ENCODE results near the gene PDZD8. TPM values are rescaled to one million over a fixed set of nuclear protein-coding genes. Genes with fewer than 3 reads are reported as not detected.
"Not testable (repeated sequence)": the region's sequence is repeated elsewhere in the genome, so short reads cannot be mapped to it uniquely, and the experiment has no call there.

PDZD8 gene
- total RNA-seq, 8 experiments from 2014 or later = 10.0 to 62.1 (median 18.3) TPM

DNA sequence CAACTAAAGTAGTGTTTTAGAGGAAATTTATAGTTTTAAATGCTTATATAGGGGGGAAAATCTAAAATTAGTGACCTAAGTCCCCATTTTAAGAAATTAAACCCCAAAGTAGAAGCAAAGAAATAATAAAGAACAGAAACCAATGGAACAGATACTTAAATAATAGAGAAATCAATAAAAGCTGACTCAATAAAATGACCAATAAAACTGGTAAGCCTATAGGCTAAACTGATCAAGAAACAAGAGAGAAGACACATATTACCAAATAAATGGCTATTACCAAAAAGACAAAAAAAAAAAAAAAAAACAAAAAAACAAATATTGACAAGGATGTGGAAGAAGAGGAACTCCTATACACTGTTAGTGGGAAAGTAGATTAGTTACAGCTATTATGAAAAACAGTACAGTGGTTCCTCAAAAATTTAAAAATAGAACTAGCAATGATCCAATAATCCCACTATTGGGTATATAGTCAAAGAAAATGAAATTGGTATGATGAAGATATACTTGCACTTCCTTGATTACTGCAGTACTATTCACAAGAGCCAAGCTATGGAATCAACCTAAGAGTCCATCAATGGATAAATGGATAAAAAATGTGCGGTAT, 81.1 kb downstream of the PDZD8 start:
- no peak overlapping the region for H3K27ac ChIP-seq
- H3K4me1 ChIP-seq (replicated peaks in 1 of 2) = no peaks in the 10 kb centered on the region
- WGBS, 10 experiments = 80 to 100% (median 100%) methylated on average over 1 of the region's 1 CpG; no CpG with 5 or more reads in 1 of the 10 experiments
- H3K4me3 ChIP-seq = no peak overlapping the region
- no peak for ATAC-seq (replicated peaks in 6 of 8)
- in situ Hi-C loops (cut with MboI; ENCODE audit: low pct_unique_long_range_greater_than_20kb in 2 of 9, low sequenced_read_pairs in 9 of 9, unreplicated experiment in 9 of 9) = no loop called here

DNA sequence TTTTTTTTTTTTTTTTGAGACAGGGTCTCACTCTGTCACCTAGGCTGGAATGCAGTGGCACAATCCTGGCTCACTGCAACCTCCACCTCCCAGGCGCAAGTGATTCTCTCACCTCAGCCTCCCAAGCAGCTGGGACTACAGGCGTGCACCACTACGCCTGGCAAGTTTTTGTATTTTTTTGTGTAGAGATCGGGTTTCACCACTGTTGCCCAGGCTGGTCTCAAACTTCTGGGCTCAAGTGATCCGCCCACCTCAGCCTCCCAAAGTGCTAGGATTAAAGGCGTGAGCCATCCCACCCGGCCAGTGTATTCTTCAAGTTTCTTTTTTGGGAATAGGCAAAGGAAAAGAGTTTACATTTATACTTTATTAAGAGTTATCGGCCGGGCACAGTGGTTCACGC, 84.4 kb downstream of the PDZD8 start:
- in situ Hi-C loops (cut with MboI; ENCODE audit: low pct_unique_long_range_greater_than_20kb in 2 of 9, low sequenced_read_pairs in 9 of 9, unreplicated experiment in 9 of 9); H3K4me3 ChIP-seq; H3K27ac ChIP-seq; H3K4me1 ChIP-seq (replicated peaks in 1 of 2); ATAC-seq (replicated peaks in 6 of 8): not testable (repeated sequence)
- 94 to 100% (median 97%) methylated on average over 1 to 7 of the region's 10 CpGs; no CpG with 5 or more reads in 3 of the 10 experiments for WGBS, 10 experiments

- 90 to 100% (median 97%) methylated on average over 3 to 10 of the region's 12 CpGs; no CpG with 5 or more reads in 2 of the 10 experiments for WGBS, 10 experiments
- Histone ChIP-seq H3K27ac (no peak overlapping the region), H3K4me1 (replicated peaks in 1 of 2) (no peaks in the 10 kb centered on the region), H3K4me3 (no peak overlapping the region)
- in situ Hi-C loops (cut with MboI; ENCODE audit: low pct_unique_long_range_greater_than_20kb in 2 of 9, low sequenced_read_pairs in 9 of 9, unreplicated experiment in 9 of 9) = no loop called here
- no peak for ATAC-seq (replicated peaks in 6 of 8)
Measured at GRCh38 chr10:117284716-117285494, 90.3 kb downstream of the PDZD8 start.

DNA sequence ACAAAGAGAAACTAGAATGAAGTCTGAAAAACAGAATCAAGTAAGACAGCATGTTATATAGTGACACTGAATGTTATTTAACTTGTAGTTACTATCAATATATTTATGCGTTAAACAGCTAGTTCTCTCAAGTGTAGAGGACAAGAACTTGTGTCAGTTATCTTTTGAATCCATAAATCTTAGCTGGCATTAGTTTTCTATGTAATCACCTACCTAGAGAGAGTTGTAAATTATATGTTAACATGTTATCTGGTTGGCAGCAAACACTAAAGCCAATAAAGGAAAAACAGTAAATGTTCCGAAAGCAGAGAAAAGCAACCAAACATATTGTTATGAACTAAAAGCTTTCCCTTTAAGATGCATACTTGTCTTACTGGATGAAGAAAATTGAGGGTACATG, 97.6 kb downstream of the PDZD8 start:
- 89 to 100% (median 96%) methylated on average over 2 of the region's 2 CpGs; no CpG with 5 or more reads in 1 of the 10 experiments for WGBS, 10 experiments
- H3K4me3 ChIP-seq = no peak overlapping the region
- in situ Hi-C loops (cut with MboI; ENCODE audit: low pct_unique_long_range_greater_than_20kb in 2 of 9, low sequenced_read_pairs in 9 of 9, unreplicated experiment in 9 of 9) = no loop called here
- H3K4me1 ChIP-seq (replicated peaks in 1 of 2) = no peaks in the 10 kb centered on the region
- ATAC-seq (replicated peaks in 6 of 8) = no peak
- H3K27ac ChIP-seq = no peak overlapping the region

GRCh38 chr10:117275121-117275520, 100.1 kb downstream of the PDZD8 start:
- in situ Hi-C loops (cut with MboI; ENCODE audit: low pct_unique_long_range_greater_than_20kb in 2 of 9, low sequenced_read_pairs in 9 of 9, unreplicated experiment in 9 of 9) = no loop called here
- no peak for ATAC-seq (replicated peaks in 6 of 8)
- WGBS, 10 experiments = 76 to 100% (median 87%) methylated on average over 1 to 3 of the region's 3 CpGs; no CpG with 5 or more reads in 2 of the 10 experiments
- H3K4me1 ChIP-seq (replicated peaks in 1 of 2) = no peaks in the 10 kb centered on the region
- H3K27ac ChIP-seq = no peak overlapping the region
- no peak overlapping the region for H3K4me3 ChIP-seq

GRCh38 chr10:117274509-117274908, 100.7 kb downstream of the PDZD8 start:
- H3K4me1 ChIP-seq (replicated peaks in 1 of 2) = no peaks in the 10 kb centered on the region
- no peak for ATAC-seq (replicated peaks in 6 of 8)
- in situ Hi-C loops (cut with MboI; ENCODE audit: low pct_unique_long_range_greater_than_20kb in 2 of 9, low sequenced_read_pairs in 9 of 9, unreplicated experiment in 9 of 9) = no loop called here
- H3K4me3 ChIP-seq = no peak overlapping the region
- WGBS, 10 experiments = 85 to 100% (median 96%) methylated on average over 1 to 5 of the region's 5 CpGs; no CpG with 5 or more reads in 3 of the 10 experiments
- no peak overlapping the region for H3K27ac ChIP-seq

DNA sequence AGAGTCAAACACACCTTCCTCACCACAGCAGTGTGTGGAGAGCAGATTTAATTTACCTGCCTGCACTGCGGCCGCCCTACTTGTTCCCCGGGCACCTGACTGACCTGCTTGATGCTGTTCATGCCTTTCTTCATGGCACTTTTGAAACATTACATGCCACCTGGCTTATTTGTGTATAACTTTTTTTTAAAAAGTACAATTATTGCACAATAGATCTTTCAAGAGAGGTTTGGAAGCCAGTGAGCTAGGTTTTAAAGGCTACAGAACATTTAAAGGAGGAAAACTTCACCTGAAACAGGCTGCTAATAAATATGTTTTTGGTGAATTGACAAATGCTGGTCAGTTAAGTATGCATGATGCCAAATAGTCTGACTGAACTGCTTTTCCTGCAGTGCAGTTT, 101.3 kb downstream of the PDZD8 start:
- H3K4me1 ChIP-seq (replicated peaks in 1 of 2) = no peaks in the 10 kb centered on the region
- in situ Hi-C loops (cut with MboI; ENCODE audit: low pct_unique_long_range_greater_than_20kb in 2 of 9, low sequenced_read_pairs in 9 of 9, unreplicated experiment in 9 of 9) = no loop called here
- no peak overlapping the region for H3K4me3 ChIP-seq
- H3K27ac ChIP-seq = no peak overlapping the region
- WGBS, 10 experiments = 94 to 100% (median 96%) methylated on average over 3 of the region's 3 CpGs; no CpG with 5 or more reads in 7 of the 10 experiments
- no peak for ATAC-seq (replicated peaks in 6 of 8)

GRCh38 chr10:117272195-117273076, 102.8 kb downstream of the PDZD8 start:
- no peak overlapping the region for H3K4me3 ChIP-seq
- H3K27ac ChIP-seq = no peak overlapping the region
- H3K4me1 ChIP-seq (replicated peaks in 1 of 2) = peaks cover 0 to 2% of the 10 kb centered on the region in 2 donors
- ATAC-seq (replicated peaks in 6 of 8) = no peak
- WGBS, 10 experiments = 48 to 100% (median 89%) methylated on average over 1 to 9 of the region's 13 CpGs
- in situ Hi-C loops (cut with MboI; ENCODE audit: low pct_unique_long_range_greater_than_20kb in 2 of 9, low sequenced_read_pairs in 9 of 9, unreplicated experiment in 9 of 9) = no loop called here

DNA sequence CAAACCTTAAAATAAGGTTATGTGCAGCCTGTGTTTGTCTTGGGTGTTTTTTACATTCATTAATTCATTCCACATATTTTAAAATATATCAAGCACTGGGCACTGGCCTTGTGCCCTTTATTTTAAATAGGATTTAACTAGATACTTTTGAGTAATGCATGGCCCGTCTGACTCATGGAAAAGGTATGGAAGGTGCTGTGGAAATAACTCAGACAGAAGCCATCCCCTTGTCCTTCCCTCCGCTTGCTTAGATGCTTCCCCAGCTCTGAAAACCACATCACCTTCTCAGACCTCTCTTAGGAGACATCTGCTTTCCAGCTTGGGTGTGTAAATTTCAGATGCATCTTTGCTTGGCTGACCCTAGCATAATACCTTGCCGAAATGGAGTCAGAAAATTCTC, 103.8 kb downstream of the PDZD8 start:
- Histone ChIP-seq H3K4me3 (no peak overlapping the region), H3K27ac (no peak overlapping the region), H3K4me1 (replicated peaks in 1 of 2) (peaks cover 0 to 2% of the 10 kb centered on the region in 2 donors)
- in situ Hi-C loops (cut with MboI; ENCODE audit: low pct_unique_long_range_greater_than_20kb in 2 of 9, low sequenced_read_pairs in 9 of 9, unreplicated experiment in 9 of 9) = no loop called here
- WGBS, 10 experiments = 36 to 100% (median 80%) methylated on average over 1 to 3 of the region's 3 CpGs; no CpG with 5 or more reads in 1 of the 10 experiments
- peak in 2 of 8 experiments; percentile 46 to 53 for ATAC-seq (replicated peaks in 6 of 8)

GRCh38 chr10:117268907-117269306, 106.3 kb downstream of the PDZD8 start:
- 100% methylated on average over 1 to 2 of the region's 2 CpGs; no CpG with 5 or more reads in 5 of the 10 experiments for WGBS, 10 experiments
- H3K4me1 ChIP-seq (replicated peaks in 1 of 2) = peaks cover 0 to 2% of the 10 kb centered on the region in 2 donors
- no peak overlapping the region for H3K4me3 ChIP-seq
- H3K27ac ChIP-seq = no peak overlapping the region
- in situ Hi-C loops (cut with MboI; ENCODE audit: low pct_unique_long_range_greater_than_20kb in 2 of 9, low sequenced_read_pairs in 9 of 9, unreplicated experiment in 9 of 9) = no loop called here
- no peak for ATAC-seq (replicated peaks in 6 of 8)

DNA sequence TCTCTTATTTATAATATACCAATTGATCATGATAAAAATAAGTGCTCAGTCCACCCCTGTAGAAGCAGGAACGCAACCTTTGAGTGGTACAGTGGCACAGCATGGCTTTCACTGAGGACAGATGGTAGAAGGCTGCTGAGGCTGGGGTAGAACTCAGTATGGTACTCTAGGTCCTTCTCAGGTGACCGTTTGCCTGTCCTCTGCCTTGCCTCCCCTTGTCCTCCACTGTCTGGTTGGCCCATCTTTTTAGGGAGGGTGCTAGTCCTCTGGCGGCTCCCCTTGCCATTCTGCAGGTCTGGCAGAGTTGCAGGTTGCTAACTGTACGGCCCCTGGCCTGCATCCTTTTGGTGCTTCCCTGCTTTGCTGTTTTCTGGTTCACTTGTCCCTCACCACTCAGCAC, 107.0 kb downstream of the PDZD8 start:
- Histone ChIP-seq H3K27ac (no peak overlapping the region), H3K4me1 (replicated peaks in 1 of 2) (peaks cover 0 to 2% of the 10 kb centered on the region in 2 donors), H3K4me3 (no peak overlapping the region)
- 50 to 100% (median 80%) methylated on average over 1 to 3 of the region's 4 CpGs; no CpG with 5 or more reads in 3 of the 10 experiments for WGBS, 10 experiments
- ATAC-seq (replicated peaks in 6 of 8) = no peak
- in situ Hi-C loops (cut with MboI; ENCODE audit: low pct_unique_long_range_greater_than_20kb in 2 of 9, low sequenced_read_pairs in 9 of 9, unreplicated experiment in 9 of 9) = no loop called here

GRCh38 chr10:117266812-117267211, 108.4 kb downstream of the PDZD8 start:
- ATAC-seq (replicated peaks in 6 of 8) = no peak
- no peak overlapping the region for H3K27ac ChIP-seq
- 65 to 100% (median 83%) methylated on average over 2 of the region's 2 CpGs for WGBS, 10 experiments
- peaks cover 0 to 2% of the 10 kb centered on the region in 2 donors for H3K4me1 ChIP-seq (replicated peaks in 1 of 2)
- no peak overlapping the region for H3K4me3 ChIP-seq
- in situ Hi-C loops (cut with MboI; ENCODE audit: low pct_unique_long_range_greater_than_20kb in 2 of 9, low sequenced_read_pairs in 9 of 9, unreplicated experiment in 9 of 9) = no loop called here

DNA sequence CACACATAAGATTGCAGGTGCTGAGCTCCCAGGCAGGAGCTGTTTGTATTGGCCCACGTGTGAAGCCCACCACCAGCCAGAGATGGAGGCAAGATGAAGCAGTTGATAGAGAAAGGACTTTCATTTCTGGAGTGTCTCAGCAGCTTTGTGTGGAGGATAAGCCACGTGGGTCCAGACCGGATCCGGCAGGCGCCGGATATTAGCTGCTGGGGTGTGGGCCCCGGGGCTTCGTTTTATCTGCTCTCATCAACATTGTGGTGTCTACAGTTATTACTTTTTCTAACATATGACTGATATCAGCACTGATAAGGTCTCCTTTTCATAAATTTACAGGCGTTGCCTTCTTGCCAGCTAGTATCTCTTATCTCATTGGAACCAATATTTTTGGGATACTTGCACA, 108.8 kb downstream of the PDZD8 start:
- no peak overlapping the region for H3K27ac ChIP-seq
- WGBS, 10 experiments = 45 to 100% (median 90%) methylated on average over 1 to 9 of the region's 9 CpGs; no CpG with 5 or more reads in 3 of the 10 experiments
- no peak overlapping the region for H3K4me3 ChIP-seq
- peaks cover 0 to 2% of the 10 kb centered on the region in 2 donors for H3K4me1 ChIP-seq (replicated peaks in 1 of 2)
- in situ Hi-C loops (cut with MboI; ENCODE audit: low pct_unique_long_range_greater_than_20kb in 2 of 9, low sequenced_read_pairs in 9 of 9, unreplicated experiment in 9 of 9) = no loop called here
- ATAC-seq (replicated peaks in 6 of 8) = no peak

Measured in motor neuron (in vitro differentiated cells).